GM21576 (cell line): ENCODE measurements around the gene RFX6.

Experiments used
- ATAC-seq: cut with Tn5 transposase; IDR thresholded peaks from one replicate; pipeline ENCODE4 v1.9.1; 2021; ENCODE audit warnings: mild to moderate bottlenecking, moderate library complexity; ENCODE audit not compliant: unreplicated experiment

Gene RFX6

DNA sequence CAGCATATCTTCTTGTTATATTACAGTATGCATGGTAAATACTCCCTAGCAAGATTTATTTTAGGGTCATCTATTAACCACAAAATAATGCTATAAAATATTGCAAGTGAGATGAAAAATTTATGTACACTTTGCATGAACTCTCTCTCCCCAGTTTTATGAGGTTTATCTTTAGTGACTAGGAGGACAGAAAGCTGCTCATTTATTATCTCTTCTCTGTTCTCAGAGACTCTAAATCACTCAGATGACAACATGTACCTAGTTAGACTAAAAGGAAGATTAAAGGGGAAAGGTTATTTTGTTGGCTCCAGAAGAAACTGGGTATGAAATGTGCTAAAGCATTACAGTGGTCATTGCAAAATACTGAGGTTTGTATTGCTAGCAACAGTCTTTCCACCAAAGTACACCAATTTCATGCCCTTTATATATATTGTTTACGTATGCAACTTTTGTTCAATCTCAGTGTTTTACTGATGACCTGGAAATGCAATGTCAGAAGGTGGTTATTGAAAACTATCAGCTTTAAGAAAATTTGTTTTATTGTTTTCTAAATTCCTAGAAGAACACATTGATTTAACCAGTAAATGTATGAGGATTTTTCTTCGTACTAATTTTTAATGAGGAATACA, 11.8 kb downstream of the RFX6 start:
- ATAC-seq: no peak

DNA sequence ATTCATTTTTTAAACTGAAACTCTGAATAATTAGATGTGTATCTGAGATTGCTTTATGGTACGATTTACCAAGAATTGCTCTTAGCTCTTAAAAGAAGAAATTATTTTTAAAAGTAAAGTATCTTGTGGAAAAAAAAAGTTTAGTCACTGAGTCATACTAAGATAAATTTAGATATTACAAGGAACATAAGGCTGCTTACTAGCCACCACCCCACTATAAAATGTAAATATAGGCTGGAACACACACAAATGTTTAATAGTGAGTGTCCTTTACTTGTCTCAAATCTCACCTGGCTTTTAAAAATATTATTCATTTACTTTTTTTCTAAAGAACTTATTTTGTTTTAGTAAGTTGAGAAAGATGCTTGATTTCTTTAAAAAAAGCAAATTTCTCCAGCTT, 17.6 kb downstream of the RFX6 start:
- no peak for ATAC-seq

- no peak for ATAC-seq
These were observed 18.9 kb downstream of the RFX6 start for GRCh38 chr6:116895935-116896334.

DNA sequence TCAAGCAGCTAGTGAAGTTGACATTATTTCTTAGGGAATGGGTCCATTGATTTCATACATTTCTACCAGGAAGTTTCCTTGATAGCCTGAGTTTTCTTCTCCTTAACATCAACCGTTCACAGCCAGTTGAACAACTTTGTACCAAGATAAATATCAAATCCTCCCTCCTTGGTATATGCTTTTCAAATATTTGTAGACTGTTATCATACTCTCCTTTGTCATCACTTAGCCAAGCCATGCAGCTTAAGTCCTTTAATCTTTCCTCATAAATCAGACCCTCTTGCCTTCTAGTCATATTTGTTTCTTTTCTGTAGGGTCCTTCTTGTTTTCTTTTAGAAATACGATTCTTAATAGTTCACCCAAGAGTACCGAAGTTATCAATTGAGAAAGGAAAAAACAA, 25.6 kb downstream of the RFX6 start:
- ATAC-seq: no peak

DNA sequence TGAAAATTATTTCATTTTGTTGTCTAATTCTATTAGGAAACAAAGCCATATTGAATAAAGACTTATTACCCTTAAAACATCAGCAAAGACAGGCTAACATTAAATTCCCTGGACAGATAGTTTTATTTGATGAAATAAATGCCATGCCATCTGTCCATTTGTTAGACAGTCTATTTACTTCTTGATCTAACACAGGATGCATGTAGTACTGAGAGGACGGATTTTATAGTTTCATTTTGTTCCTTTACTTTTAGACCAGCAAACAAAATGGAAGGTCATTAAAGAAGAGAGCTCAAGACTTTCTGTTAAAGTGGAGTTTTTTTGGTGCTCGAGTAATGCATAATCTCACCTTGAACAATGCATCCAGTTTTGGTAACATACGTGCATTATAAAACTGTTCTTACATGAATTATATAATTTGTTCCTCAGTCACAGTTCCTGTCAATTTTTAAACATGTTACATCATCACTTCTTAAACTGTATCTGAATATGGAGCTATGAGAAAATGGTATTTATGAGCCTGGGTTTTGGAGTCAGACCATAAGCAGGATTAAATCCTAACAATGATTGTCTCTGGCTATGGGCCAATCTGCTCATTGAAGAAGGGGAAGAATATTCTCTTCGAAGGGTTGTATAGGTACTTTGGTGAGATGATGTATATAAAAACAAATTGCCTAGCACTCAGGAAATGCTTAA, 46.0 kb downstream of the RFX6 start:
- ATAC-seq: no peak

DNA sequence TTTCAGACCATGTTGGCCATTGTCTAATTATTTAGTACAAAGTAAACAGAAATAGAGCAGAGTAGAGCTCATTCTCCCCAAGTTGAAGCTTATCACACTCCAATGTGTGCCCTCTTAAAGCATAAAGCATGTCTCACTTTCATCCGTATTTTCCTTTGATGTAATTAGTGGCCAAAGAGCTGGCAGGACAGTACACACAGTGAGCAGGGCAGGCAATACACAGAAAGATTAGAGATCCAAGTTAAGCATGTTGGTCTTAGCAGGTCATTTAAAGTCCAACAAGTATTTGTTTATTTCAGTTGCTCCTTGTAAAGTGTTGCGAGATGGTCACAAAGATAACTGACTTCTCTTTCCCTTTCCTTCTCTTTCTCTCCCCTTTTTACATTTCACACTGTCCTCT, 47.2 kb downstream of the RFX6 start:
- no peak for ATAC-seq

GRCh38 chr6:116925088-116925794, 48.2 kb downstream of the RFX6 start:
- no peak for ATAC-seq

- ATAC-seq: no peak
These were observed 51.6 kb downstream of the RFX6 start for GRCh38 chr6:116928677-116929076.

DNA sequence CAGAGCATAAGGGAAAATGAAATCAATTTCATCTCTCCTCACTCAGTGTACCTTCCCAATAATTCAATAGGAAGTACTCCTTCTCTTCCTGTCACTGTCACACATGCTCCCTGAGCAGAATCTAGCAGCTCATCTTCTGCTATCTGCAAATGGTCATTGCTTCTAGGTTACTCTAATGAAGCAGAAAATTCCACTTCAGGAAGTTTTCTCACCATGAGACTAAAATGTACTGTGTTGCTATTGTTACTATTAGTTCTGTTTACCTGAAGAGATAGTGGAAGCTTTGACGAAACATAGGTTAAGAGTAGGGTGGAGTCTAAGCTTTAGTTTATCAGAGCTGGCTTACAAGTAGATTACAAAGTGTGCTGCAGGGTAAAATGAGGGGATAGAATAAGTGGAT, 52.8 kb downstream of the RFX6 start:
- ATAC-seq: no peak

GRCh38 chr6:116931456-116931855, 54.4 kb downstream of the RFX6 start:
- no peak for ATAC-seq

- ATAC-seq: no peak
These were observed 55.5 kb downstream of the RFX6 start for GRCh38 chr6:116932496-116932895.

DNA sequence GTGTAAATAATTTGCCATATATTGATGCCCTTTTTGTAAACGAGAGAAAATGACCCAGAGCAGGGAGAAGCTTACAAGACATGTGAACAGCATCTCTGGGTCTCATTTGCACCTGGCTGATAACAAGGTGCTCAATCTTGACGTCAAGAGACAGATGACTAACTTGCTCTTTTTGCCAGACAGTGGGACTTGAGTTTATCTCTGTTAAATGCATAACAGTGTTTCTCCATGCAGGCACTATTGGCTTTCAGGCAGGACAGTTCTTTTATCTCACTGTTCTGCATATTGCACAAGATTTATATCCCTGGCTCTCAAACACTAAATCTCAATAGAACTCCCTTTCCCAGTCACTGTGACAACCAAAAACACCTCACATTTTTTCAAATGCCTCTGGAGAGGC, 56.4 kb downstream of the RFX6 start:
- ATAC-seq: no peak

DNA sequence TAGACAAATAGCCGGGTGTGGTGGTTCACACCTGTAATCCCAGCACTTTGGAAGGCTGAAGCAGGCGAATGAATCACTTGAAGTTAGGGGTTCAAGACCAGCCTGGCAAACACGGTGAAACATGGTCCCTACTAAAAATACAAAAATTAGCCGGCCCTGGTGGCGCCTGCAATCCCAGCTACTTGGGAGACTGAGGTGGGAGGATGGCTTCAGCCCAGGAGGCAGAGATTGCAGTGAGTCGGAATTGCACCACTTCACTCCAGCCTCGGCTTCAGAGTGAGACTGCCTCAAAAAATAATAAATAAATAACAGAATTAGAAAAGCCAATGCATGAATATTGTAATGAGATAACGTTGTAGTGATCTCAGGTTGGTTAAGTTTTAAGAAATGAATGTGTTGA, 61.3 kb downstream of the RFX6 start:
- no peak for ATAC-seq

- no peak for ATAC-seq
These were observed 64.7 kb downstream of the RFX6 start for GRCh38 chr6:116941727-116942126.

DNA sequence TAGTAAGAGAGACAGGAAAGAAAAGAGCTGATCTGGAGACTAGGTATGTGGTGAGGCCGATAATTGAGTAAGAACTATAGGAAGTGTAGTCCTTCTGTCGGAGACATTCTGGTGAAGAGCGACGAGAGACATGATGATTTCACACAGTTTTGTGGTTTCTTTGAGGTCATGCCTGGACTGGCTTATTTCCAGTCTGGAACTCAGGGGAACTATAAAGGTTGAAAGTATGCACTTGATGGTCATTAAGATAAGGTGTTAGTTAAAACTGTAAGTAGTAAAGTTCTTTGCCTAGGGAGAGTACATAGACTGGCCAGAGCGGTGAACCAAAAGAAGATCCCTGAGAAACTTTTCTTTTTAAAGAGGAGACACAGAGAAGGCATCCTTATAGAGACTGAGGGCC, 68.8 kb downstream of the RFX6 start:
- ATAC-seq: no peak

DNA sequence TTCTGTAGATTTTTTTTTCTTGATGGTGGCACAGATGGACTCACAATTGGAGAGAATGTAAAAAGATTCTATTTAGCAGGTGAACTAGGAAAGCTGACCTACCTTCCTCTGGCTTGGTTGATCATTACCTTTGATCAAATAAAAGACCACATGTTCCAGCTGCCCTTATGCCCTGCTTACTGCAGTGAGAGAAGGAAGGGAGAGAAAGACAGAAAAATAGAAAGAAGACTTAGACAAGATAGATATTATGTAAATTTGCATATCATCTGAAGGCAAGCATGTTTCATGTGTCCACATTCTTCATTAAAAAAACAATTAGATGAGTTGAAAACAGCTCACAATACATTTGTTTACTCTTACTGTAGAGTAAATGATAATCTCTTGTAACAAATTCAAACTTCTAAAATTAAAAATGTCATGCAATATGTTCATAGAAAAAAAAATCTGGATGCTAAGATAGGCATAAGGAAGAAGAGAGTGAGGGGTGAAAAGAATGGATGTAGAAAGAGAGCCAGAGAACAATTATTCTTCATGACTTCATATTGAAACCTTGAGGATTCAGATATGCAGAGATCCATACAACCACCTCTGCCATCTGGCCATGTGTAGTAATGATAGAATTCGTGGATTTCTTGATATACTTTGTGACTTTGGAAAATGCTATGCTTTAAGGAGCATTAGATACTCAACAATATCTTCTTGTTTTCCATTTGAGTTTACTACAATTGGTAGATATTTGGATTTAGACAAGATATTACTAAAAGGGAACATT, 71.7 kb downstream of the RFX6 start:
- ATAC-seq: no peak

DNA sequence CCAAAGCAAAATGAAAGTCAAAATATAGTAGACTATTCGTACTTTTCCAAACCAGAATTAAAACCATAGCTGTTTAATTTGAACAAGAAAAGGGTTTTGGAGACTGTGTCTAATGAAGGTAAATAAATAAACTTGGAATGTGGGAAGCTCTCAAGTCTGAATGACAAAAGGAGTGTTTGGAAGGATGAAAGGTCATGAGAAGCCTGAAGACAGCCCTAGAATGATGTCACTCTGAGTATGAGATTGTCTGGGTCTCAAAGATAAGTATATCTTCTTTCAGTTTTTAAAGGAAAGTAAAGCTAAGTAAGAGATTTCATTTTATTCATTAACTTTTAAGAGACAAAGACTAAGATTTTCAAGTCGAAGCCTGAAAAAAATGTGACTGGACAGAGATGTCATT, 72.9 kb downstream of the RFX6 start:
- no peak for ATAC-seq

- ATAC-seq: no peak
These were observed 77.3 kb downstream of the RFX6 start for GRCh38 chr6:116954335-116954734.

DNA sequence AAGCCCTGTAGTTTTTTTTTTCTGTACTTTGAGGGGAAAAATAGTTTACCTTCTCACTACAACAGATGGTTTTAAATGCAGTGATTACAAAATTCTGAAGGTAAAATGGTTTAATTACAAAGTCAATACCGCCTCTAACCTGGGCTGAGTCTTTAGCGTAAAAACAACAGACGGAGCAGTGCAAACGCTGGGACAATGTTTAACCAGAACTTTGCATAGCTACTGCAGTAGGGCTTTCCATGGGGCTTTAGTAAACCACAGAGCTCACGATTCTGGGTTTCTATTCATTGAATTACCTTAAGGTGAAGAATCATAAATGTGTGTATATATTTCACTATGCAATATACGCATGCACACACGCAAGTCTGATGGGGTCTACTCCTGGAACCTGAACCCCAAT, 77.9 kb downstream of the RFX6 start:
- no peak for ATAC-seq

- no peak for ATAC-seq
These were observed 78.7 kb downstream of the RFX6 start for GRCh38 chr6:116955773-116956172.

GRCh38 chr6:116963972-116964371, 86.9 kb downstream of the RFX6 start:
- no peak for ATAC-seq
